GM21529 (cell line): ENCODE measurements around the gene FCRL3.

Source experiments
- ATAC-seq: cut with Tn5 transposase; IDR thresholded peaks from one replicate; pipeline ENCODE4 v1.9.1; 2021; ENCODE audit not compliant: unreplicated experiment

FCRL3 gene

DNA sequence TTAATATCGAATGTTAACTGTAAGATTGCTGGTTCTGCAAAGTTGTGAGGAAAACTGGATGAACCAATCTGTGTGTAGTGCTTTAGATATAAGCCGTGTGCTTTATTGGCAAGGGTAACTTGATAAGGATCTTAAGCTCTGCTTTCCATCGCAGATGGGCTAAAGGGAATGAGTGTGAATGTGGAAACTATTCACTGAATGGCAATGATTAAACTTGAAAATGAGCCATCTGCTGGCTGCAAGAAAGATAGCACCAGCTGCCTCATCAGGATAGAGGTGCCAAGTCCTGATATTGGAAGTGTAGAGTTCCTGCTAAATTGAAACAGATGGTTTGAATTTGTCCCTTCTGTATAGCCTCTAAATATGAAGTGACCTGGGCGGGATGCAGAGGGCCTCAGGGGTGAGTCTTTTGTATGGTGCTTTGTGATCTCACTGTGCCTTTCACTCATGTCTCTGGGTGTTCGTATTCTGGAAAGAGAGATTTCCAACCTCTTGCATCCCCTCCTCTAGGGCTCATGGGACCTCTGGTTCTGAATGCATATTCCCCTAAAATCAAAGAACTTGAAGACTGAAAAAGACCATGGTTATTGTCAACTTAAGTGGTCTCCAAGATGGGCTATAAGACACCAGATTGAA, 9.2 kb downstream of the FCRL3 start:
- ATAC-seq, result no peak

GRCh38 chr1:157682710-157683437, 17.7 kb downstream of the FCRL3 start:
- ATAC-seq, result no peak

GRCh38 chr1:157678721-157679120, 21.8 kb downstream of the FCRL3 start:
- no peak for ATAC-seq

GRCh38 chr1:157673008-157673407, 27.6 kb downstream of the FCRL3 start:
- ATAC-seq, result no peak

- ATAC-seq, result no peak
These were observed 28.7 kb downstream of the FCRL3 start for GRCh38 chr1:157671895-157672294.

DNA sequence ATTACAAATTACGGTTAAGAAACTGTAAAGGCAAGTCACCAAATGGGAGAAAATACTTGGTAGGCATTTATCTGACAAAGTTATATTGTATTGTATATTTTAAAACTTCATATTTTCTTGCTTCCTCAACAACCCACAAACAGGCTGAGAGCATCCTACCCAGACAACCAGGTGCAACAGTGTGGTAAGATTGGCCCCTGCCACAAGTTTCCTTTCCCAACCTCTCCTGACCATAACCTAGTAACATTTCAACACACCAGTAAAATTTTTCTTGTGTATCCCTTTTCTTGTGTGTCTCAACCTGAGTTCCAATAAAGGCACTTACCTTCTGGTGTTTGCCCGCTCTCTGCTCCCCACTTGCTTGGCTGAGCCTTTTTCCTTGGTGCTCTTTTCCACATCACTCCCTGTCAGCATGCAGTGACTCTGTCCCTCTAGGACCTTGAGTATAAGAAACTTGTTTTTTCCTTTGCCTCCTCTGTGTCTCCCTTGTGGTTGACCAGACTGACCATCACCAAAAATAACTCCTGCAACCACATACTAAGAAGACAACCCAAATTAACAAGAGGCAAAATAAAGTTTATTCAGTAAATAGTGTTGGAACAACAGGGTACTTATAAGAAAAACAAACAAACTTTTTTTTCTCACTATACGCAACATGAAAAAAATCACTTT, 40.9 kb downstream of the FCRL3 start:
- ATAC-seq, result no peak

DNA sequence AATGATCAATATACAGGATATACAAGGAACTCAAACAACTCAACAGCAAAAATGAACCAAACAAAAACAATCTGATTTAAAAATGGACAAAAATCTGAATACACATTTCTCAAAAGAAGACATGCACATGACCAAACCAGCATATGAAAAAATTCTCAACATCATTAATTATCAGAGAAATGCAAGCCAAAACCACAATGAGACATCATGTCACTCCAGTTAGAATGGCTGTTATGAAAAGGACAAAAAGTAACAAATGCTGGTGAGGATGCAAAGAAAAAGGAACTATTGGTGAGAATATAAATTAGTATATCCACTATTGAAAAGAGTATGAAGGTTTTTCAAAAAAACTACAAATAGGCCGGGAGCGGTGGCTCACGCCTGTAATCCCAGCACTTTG, 42.0 kb downstream of the FCRL3 start:
- ATAC-seq, result no peak

DNA sequence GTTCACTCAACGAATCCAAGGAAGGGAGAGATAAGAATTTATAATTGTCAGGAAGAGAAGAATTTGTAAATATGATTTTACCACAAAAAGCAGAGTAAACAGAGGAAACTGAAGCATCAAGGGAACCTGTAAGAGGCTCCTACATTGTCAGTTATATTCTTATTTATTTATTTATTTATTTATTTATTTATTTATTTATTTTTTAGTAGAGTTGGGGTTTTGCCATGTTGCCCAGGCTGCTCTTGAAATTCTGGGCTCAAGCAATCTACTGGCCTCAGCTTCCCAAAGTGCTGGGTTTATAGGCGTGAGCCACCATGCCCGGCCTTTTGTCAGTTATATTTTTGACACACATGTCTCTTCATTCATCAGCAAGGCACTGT, 47.1 kb downstream of the FCRL3 start:
- ATAC-seq, result no peak

DNA sequence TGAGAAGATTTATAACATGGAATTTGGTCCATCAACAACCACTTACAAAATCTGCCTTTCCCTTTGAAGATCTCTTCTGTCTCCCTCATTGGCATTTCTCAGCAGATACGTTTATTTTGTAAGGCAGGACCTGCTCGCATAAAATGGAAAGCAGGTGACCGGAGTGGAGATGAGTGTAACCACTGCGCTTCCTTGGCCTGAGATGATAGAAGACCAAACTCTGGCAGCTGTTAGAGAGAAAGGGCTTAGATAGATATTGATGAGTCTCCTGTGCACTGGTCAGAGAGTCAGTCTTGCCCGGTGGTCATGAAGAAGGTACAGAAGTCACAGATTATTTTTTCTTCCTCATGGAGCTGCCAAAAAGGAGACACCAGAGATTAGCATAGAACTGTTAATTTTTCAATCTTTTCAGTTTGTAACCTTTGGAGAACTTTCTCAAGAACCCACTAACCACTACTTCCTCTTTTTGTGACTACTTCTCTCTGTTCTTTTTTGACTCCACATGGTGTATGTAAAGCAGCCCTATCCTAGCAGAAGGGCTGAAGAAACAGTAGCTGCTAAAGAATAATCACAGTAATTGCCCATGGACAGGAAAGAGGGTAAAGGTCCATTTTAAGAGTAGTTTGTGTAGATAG, 47.6 kb downstream of the FCRL3 start:
- peak; percentile 99 for ATAC-seq

GRCh38 chr1:157648317-157648716, 52.3 kb downstream of the FCRL3 start:
- ATAC-seq, result no peak

DNA sequence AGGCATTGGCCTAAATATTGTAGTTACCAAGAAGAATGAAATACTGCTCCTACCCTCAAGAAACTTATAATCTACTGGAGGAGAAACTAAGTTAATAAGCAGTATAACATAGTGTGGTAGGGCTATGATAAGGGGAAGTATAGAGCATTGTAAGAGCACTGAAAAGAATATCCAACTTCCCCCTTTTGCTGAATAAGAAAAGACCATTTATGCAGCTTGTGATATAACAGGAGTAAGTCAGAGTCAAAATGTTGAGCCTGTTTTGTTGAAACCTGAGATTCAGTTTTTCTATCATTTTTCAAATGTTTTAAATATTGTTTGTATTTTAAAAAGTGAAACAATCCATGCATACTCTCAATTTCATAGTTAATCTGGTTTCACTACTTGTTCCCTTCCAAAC, 54.4 kb downstream of the FCRL3 start:
- no peak for ATAC-seq

GRCh38 chr1:157641177-157641576, 59.4 kb downstream of the FCRL3 start:
- ATAC-seq, result no peak

- no peak for ATAC-seq
These were observed 60.8 kb downstream of the FCRL3 start for GRCh38 chr1:157639800-157640199.

DNA sequence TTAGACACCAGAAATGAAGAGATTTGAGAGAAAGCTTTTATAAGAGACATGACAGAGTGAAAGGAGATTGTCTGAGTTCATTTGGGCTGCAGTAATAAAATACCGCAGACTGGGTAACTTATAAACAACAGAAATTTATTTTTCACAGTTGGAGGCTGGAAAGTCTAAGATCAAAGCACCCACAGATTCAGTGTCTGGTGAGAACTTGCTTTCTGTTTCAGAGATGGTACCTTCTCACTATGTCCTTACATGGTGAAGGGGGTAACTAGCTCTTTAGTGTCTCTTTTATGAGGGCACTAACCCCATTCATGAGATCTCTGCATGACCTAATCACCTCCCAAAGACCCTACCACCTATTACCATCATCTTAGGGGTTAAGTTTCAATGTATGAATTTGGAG, 71.8 kb downstream of the FCRL3 start:
- no peak for ATAC-seq
